ENCODE measurements around the gene VSTM4.
A peak's percentile ranks its signal among the peaks of the same experiment; 100 is the strongest.

VSTM4 gene

DNA sequence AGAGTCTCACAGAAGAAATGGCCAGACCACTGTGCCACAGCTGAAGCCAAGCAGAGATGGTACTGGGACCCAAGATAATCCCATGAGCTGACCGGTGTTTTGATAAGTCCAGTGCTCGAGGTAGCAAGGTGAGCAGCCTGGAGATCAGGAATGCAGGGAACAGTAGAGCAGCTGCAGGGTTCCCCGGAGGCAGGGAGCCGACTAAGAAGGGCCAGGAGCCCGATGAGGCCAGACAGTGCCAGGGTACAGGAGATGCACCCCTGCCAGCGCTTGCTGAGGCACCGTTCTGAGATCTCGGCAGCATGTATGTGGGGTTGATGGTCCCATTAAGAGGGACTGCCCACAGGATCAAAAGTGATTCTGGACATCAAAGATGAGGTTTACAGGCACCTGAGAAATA lies 47.1 kb downstream of the VSTM4 start:
- DNase-seq, result no peak

DNA sequence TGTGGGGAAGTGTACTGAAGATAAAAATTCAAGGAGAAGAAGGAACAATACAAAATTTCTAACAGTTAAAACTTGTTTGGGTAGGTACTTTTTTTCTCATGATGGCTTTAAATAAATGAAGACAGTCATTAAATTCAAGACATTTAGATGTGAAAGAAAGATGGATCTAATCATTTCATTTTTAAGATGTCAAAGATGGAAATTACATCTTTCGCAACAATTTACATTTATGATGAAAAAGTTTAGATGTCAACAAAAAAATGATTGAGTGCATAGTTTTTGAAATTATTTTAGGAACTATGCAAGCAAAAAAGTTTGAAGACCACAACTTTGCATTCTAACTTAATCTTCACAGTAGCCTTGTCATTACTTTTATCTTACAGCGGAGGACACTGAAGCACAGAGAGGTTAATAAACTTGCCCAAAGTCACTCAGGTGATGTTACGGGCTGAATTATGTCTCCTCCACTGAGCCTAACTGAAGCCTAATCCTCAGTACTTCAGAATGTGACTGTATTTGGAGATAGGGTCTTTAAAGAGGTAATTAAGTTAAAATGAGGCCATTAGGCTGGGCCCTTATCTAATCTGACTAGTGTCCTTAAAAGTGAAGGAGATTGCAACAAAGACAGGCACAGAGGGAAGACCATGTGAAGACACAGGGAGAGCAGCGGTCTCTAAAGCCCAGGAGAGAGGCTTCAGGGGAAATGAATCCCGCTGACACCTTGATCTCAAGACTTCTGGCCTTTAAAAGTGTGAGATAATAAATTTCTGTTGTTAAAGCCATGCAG lies 48.2 kb downstream of the VSTM4 start:
- no peak for DNase-seq

DNA sequence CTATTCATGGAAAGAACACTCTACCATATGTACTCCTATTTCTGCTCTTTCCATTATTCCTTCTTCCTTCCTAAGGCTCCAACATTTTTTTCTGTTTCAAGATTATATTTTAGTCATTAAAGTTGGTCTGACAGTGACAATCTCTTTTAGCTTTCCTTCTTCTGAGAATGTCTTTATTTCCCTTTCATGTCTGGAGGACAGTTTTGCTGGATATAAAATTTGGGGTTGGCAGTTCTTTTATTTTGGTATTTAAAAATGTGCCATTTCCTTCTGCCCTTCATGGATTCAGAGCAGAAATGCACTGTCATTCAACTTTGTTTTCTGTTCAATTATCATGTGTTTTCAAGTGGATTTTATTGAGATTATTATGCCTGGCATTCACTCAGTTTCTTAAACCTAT lies 53.1 kb downstream of the VSTM4 start:
- no peak for DNase-seq

DNA sequence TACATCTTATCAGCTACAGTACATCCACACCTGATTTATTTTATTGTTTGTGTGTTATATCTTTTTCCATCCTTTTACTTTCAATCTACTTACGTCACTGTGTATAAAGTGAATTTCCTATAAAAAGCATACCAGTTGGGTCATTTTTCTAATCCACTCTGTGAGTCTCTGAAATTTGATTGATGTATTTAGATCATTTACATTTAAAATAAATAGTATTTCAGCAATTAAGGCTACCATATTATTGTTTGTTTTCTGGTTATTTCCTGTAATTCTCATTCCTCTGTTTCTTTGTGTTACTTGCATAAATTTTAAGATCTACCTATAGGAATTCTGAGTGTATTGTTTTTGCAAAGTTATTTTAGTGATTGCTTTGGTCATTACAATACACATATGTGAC lies 53.7 kb downstream of the VSTM4 start:
- no peak for DNase-seq

DNA sequence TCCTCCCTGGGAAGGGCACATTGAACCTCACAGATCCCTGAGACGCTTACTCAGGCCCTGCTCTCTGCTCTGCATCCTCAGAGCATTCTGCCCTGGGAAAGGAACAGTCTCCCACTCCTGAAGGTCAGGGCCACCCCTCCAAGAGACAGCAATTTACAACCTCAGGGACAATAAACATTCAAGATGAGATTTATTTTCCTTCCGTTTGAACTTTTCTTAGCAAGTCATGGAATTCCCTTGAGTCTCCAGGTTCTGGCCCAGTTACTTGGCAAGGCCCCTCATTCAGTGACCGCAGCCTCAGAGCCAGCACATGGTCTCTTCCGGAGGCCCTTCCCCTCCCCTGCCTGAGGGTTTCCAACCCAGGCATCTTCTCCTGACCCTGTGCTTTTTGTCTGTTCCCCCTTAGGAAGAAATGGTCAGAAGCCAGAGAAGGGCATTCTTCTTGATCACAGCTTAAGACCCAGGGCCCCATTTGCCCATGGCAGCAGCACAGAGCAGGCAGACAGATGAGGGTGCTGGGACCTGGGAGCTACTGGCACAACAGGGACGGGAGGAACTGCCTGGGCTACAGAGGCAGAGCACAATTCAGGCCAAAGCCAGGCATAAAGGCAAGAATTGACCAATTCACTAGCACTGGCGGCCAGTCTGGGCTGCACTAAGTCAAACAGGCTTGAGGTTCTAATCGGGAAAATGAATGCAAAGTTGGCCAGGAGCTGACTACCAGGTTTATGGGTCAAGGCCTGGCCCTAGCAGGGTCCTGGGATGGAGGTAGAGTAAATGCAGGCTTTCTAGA lies 56.7 kb downstream of the VSTM4 start:
- DNase-seq, result no peak

DNA sequence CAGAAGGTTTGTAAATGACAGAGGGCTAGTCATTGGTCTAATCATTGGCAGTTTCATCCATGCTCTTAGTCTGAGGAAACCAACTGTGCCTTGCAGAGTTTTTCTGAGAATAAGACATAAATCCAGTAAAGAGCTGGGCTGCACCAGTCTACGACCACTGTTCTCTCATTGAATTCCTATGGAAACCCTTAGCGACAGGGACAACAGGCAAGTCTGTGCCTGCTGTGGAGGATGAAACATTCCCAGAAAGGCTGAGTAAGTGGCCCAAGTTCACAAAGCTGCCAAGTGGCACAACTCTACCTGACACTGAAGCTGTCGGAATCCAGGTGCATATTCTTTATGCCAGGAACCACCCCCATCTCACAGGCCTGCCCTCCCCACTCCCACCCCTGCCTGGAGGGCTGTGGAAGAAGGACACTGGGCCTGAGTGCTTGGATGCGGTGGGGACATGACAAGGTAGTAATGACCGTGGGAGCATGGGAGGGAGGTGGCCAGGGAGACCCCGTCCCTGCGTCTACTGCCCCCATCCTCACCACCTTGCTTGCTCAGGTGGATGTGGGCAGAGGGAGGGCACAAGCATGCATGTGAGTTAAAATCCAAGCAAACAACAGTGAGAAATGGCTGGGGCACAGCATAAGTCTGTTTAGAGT lies 58.0 kb downstream of the VSTM4 start:
- DNase-seq, result no peak

DNA sequence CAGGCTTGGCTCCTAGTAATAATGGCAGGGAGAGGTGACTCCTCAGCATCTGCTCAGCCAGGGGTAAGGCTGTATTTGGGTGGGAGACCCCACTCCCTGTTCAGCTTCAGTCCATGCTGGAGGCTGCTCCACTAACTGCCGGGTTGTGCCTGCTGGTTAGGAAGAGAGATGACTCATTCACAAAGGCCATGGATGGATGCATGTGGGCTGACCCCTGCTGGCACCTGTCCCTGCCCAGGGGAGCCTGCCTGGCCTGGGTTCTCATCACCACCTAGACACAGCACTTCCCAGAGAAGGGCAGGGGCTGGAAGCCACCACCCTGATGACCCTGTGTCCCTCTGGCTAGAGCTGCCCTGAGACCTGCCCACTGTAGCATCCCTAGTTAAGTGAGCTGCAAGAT lies 59.0 kb downstream of the VSTM4 start:
- DNase-seq, result no peak

DNA sequence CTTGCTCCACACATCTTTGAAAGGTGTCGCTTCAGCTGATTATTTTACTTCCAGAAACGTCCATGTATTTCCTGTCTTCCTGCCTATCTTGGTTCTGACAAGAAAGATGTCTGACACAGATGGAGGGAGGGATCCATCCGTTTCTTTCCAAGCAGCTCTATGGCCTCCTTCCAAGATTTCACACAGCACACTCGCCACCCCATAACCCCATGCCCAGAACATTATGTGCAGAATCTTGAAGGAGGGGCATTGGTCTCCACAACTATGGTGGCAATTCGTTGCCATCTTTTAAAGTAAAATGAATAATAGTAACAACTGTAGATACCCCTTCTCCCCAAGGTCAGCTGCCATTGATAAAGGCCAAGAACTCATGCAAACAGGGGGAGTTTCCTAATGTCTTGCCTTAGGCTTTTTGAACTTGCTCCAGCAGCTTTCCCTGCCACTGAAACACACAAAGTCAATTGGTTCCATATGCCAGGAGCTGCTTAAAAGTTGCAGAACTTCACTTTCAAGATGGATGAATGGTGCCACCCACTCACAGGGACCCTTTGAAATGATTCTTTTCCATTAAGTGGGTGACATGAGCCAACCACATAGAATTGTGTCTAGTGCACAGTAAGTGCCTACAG lies 60.0 kb downstream of the VSTM4 start:
- no peak for DNase-seq

DNA sequence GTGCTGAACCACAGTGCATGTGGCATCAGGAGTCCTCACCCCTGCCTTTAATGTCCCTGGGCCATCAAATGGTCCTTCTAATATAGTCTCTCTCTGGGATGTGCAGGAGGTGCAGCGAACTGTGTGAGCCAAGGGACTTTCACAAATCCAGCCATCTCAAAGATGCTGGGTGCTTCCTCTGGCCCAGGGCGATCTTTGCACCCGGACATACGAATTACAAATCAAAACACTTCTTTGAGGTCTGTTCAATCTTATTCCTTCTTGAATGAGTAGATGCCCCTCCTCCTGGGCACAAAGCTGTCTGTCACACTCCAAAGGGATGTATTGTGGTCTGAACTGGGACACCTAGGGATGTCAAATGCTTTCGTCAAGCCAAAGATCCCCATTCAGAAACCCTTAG lies 60.6 kb downstream of the VSTM4 start:
- no peak for DNase-seq

DNA sequence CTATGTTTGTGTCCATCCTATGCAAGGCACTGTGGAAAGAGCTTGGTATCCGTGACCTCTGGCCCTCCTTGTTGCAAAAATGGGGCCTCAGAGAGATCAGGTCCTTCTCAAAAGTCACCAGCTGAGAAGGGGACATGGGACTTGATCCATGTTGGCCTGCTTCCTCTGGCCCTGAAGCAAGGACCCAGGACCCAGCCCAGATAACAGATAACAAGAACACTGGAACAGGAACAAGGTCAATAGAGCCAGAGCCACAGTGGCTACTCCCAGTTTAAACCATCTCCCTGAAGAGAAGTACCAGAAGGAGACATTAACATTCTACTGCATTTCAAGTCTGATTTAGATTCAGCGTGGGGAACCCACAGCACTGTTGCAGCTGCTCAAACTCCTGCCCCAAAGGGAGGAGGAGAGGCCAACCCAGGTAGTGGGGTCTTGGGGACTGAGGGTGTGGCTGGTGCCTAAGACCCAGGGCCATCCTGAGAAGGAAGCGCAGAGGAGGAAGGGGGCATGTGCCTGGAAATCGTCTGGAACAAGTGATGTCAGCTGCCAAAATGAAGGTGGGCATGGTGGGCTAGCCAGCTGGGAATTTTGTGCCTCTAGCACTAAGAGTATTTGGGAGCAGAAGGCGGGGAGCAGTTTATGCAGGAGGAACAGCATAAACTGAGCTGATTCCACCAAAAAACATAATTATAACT lies 61.2 kb downstream of the VSTM4 start:
- no peak for DNase-seq

DNA sequence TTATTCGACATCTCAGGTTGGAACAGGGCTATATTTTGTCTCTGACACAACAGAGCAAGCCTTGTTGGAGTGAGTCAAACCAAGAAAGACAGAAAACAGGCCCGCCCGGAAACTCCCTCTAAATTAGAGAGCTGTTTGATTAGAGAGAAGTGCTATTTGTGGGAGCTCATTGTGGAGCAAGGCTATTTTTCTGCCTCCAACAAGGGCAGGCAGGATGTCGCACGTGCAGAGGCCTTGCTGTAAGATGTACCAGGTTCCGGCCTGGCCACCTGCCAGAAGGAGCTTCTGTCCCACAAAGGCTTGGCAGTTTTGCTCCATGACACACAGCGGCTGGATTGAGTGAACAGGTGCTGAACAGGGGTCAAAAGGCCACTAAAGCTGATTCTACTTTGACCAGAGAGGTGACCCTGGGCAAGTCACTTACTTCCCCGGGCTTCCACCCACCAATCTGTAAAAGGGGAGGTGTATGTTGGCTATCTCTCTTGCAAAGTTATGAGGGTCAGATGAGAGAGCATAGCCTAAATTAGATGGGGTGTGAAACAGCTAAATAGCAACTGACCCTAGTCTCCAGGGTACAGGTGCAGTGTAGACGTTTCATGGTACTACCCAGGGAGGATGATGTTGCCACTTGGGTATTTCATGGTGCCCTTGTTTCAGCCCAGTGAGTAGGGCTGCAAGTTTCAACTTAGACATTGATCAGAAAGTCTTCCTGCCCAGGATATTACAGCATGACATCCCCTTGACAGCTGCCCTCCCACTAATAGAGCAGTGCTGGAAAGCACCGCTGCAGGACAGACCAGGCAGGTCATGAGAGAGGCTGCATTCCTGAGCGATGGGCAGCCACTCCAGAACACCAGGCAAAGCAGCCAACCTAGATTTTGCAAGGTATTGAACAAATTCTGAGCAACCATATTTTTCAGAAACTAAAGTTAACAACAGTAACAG lies 62.0 kb downstream of the VSTM4 start:
- DNase-seq, result peak; percentile 98

DNA sequence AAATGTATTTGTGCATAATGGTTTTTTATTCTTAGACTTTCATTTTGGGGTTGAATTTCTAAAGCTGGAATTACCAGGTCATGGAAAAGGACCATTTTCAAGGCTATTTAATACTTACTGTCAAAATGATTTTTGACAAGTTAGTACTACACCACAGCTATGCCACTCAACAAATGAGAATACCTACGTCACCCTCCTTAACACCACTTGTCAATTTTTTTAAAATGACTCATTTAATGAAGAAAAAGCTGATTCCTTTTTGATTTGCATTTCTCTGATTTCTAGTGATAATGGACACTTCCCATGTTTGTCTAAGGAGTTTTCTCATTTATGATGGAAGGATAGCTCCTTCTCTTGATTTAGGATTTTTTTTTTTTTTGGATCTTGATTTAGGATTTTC lies 63.3 kb downstream of the VSTM4 start:
- no peak for DNase-seq

DNA sequence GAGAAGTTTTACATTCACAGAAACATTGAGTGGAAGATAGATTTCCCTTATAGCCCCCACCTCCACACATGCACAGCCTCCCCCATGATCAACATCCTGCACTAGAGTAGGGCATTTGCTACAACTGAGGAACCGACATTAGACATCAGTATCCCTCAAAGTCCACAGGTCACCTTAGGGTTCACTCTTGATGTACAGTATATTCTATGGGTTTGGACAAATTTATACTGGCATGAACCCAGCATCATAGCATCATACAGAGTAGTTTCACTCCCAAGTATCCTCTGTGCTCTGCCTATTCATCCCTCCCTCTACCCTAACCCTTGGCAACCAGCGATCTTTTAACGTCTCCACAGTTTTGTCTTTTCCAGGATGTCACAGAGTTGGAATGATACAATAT lies 64.4 kb downstream of the VSTM4 start:
- DNase-seq, result no peak

DNA sequence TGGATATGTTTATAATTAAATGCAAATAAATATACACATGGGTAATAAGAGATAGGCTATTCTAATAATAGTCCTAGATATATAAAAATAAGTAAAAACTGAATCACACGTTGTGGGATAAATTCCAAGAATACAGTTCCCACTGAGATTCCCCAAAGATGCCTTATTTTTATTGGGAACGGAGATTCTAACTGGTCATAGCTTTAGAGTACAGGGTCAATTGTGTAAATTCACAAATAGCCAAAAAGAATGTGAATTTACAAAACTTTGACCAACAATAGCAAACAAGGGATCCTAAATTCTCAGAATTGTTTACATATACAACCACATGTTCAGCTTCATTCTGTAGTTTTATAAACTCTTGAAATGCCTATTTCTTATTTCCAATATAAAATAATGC lies 65.0 kb downstream of the VSTM4 start:
- no peak for DNase-seq

DNA sequence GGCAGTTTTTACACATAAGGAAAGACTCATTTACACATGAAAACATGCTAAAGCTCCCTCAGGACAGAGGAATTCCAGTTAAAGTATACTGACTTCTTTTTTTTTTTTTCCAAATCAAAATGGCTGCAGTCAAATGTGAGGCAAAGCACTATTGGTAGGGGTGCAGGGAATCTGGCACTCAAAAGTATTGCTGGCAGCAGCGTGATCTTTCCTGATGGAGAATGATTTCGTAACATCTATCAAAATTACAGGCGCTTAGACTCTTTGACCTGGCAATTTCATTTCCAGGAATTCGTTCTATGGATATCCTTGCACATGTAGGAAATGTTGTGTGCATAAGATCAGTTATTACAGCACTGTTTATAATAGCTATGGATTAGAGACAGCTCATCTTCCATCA lies 65.7 kb downstream of the VSTM4 start:
- DNase-seq, result no peak

DNA sequence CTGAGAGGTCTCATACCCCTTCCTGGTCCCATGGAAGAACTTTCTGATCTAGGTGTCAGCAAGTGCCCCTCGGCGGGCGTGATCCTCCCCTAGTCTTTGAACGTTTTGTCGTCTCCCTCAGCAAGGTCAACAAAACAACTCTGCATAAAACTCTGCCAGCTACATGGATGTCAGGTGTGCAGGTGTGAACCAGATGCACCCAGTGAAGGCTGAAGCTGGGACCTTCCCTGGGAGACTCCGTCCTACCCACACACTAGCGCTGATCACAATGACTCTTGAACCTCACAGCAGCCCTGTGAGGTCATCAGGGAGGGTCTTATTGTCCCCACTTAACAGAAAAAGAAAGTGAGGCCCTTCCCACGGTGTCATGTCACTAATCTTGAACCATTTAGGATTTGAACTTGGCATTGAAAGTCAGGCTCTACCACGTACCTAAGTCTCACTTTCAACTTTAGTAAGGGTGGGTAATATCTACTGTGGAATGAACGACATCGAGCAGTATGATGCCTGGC lies 68.1 kb downstream of the VSTM4 start:
- DNase-seq, result no peak

DNA sequence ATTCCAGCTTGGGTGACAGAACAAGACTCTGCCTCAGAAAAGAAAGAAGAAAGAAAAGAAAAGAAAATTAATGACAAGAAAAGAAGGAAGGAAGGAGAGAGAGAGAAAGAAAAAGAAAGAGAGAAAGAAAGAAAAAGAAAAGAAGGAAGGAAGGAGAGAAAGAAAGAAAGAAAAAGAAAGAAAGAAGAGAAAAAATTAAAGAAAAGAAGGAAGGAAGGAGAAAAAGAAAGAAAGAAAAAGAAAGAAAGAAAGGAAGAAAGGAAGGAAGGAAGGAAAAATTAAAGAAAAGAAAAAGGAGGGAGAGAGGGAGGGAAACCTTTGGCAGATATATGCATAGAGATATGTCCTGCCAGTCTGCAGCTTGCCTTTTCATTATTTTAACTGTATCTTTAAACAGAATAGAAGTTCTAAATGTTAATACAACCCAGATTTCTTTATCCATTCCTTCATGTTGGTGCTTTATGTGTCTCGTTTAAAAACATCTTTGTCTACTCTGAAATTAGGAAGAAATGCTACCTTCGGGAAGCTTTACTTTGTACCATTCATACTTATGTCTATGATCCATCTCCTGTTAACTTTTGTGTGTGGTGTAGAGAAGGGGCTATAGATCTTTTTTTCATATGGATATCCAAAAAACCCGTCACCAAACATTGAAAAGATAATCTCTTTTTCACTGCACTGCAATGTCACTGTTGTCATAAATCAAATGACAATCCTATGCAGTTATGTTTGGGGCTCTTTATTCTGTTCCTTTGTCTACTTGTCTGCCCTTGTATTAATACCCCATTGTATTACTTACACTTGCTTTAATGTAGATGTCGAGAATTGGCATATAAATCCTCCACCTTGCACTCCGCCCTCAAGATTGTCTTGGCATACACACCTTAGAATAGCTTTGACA lies 70.8 kb downstream of the VSTM4 start:
- no peak for DNase-seq

DNA sequence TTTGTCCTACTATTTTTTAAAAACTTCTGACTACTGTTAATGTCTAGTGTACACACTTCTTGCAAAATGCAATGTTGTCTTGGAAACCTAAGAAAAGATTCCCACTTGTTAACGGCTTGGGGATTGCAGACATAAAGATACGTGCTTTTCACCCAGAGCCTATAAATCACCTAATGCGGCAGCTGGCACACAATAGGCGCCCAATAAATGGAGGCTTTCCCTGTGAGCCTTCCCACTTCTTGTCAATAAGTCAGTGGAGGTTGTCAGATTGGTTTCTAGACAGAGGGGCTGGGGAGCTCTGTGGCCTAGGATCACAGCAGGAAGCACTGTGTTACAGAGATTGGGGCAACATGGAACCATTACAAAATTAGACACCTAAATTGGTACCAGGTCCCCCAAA lies 74.7 kb downstream of the VSTM4 start:
- DNase-seq, result no peak

DNA sequence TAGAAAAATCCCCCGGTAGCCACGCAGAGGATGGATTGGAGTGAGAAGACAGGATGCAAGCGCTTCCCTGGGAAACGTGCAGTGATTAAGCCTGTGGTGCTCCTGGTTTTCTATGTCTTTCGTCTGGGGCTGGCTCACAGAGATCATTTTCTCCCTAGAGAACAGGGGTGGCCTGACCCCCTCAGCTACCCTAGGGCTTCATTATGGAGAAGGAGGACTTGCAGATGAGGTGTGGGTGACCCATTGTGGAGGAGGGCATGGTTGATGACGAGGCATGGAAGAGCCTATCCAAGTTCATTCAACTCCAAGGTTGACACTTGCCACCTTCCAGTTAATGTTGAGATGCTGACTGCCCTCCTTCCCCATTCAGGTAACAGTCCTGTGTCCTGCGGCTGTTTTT lies 75.9 kb downstream of the VSTM4 start:
- DNase-seq, result no peak

DNA sequence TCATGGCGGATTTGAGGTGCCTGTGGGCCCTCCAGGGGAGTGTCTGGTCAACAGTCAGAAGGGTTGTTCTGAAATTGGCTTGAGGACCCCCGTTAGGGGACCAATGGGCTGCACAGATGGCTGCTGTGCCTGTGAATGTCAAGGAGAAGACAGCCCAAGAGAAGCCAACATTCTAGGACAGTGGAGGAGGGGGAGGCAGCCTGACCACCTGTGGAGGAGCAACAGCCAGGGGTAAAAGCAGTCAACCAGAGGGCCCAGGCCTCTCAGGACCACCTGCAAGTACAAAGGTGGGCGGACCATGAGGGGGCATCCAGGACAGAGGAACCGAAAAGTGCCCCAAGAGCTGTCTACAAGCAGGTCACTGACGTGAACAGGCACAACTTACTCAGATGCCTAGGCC lies 76.6 kb downstream of the VSTM4 start:
- DNase-seq, result no peak

All from RPMI8226 (cell line).